Measurements from ENCODE around the gene CHST12. TPM values are rescaled to one million over a fixed set of nuclear protein-coding genes. Genes with fewer than 3 reads are reported as not detected.
A peak's percentile ranks its signal among the peaks of the same experiment; 100 is the strongest.
"Not testable (repeated sequence)": the region's sequence is repeated elsewhere in the genome, so short reads cannot be mapped to it uniquely, and the experiment has no call there.

CHST12 gene
- total RNA-seq, 1 donor from 2014 or later, result 16.7 TPM

DNA sequence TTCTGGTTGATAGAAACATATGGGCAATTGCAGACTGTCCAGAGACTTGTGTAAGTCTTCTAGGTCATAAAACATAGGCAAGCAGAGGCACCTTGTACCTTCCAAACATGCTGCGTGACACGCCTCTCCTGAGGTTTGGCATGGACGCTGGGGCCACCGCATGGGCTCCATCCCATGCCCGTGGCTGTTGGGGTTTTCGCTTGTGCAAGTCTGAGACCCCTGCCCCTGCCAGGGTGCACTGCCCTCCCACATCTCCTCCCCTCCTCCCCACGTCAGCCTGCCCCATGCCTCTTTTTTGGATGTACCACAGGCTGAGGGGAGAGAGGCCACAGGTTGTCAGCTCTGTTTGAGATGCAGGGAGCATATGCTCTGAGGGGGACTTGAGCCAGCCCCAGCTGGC is 29.8 kb upstream of the CHST12 start:
- no peak for DNase-seq (ENCODE audit: low spot score, unreplicated experiment)
- Mint-ChIP-seq H3K36me3 (ENCODE audit: insufficient read depth) (peaks cover 30% of the 10 kb centered on the region), H3K27ac (no peak overlapping the region), H3K4me3 (ENCODE audit: low read depth) (no peak overlapping the region), H3K27me3 (no peaks in the 10 kb centered on the region), H3K9me3 (ENCODE audit: low read depth) (no peaks in the 10 kb centered on the region), H3K4me1 (ENCODE audit: low read depth) (no peaks in the 10 kb centered on the region)
- TF ChIP-seq, protein P1, sequence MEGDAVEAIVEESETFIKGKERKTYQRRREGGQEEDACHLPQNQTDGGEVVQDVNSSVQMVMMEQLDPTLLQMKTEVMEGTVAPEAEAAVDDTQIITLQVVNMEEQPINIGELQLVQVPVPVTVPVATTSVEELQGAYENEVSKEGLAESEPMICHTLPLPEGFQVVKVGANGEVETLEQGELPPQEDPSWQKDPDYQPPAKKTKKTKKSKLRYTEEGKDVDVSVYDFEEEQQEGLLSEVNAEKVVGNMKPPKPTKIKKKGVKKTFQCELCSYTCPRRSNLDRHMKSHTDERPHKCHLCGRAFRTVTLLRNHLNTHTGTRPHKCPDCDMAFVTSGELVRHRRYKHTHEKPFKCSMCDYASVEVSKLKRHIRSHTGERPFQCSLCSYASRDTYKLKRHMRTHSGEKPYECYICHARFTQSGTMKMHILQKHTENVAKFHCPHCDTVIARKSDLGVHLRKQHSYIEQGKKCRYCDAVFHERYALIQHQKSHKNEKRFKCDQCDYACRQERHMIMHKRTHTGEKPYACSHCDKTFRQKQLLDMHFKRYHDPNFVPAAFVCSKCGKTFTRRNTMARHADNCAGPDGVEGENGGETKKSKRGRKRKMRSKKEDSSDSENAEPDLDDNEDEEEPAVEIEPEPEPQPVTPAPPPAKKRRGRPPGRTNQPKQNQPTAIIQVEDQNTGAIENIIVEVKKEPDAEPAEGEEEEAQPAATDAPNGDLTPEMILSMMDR (IDR thresholded peaks at IDR 0.05; ENCODE audit: unreplicated experiment), result no peak

DNA sequence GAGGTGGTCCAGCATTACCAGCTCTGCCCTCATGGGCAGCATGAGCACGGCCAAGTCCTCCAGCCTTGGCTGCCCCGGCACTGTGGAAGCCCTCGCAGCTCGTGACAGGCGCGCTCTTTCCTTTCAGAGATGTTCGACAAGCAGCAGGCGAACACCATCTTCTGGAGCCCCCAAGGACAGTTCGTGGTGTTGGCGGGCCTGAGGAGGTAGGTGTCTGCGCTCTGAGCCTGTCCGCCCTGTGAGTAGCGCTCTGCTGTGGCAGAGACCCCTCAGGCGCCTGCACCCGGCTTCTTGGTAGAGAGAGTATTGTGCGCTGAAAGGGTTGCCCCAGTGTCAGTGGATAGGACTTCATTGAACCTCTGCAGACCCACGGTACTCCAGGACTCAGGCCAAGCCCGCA is 29.0 kb upstream of the CHST12 start:
- H3K27me3 Mint-ChIP-seq, result no peaks in the 10 kb centered on the region
- H3K4me3 Mint-ChIP-seq (ENCODE audit: low read depth), result no peak overlapping the region
- DNase-seq (ENCODE audit: low spot score, unreplicated experiment), result no peak
- H3K9me3 Mint-ChIP-seq (ENCODE audit: low read depth), result no peaks in the 10 kb centered on the region
- TF ChIP-seq, protein P1 (IDR thresholded peaks at IDR 0.05; ENCODE audit: unreplicated experiment), result no peak
- no peak overlapping the region for H3K27ac Mint-ChIP-seq
- H3K4me1 Mint-ChIP-seq (ENCODE audit: low read depth), result no peaks in the 10 kb centered on the region
- peaks cover 28% of the 10 kb centered on the region for H3K36me3 Mint-ChIP-seq (ENCODE audit: insufficient read depth)

DNA sequence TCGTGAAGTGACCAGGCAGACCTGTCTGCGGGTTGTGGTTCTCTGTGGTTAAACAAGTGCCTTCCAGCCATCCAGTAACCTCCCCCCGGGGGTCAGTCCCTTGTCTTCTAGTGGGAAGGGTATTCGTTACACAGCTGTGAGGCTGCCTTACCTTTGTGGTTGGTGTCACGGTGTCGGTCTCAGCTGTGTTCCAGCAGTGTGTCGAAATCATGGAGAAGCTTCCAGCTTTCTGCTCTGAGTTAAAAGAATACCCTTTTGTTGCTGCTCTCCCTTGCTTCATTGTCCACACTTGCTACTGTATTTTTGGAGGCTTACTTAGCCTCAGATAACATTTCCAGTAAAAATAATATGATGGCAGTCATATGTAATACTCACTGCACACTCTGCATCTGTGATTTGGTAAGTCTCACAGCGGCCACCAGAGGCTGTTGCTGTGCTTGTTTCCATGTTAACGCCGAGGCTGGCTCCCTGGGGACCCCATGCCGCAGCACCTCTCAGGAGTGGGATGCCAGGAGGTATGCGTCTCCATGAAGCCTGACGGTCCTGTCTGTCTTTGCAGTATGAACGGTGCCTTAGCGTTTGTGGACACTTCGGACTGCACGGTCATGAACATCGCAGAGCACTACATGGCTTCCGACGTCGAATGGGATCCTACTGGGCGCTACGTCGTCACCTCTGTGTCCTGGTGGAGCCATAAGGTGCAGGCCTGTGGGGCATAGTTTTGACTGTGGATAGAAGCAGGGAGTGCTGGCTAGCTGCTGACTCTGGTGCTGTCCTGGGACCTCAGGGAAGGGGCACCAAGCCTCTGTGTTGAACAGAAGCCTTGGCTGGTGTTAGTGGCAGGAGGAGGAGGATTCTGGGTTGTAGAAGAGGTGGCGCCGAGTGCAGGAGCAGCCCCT is 28.3 kb upstream of the CHST12 start:
- Mint-ChIP-seq H3K36me3 (ENCODE audit: insufficient read depth) (peaks cover 28% of the 10 kb centered on the region), H3K4me1 (ENCODE audit: low read depth) (no peaks in the 10 kb centered on the region), H3K27ac (peak overlapping the region; percentile 52), H3K4me3 (ENCODE audit: low read depth) (no peak overlapping the region), H3K9me3 (ENCODE audit: low read depth) (no peaks in the 10 kb centered on the region), H3K27me3 (no peaks in the 10 kb centered on the region)
- TF ChIP-seq, protein P1 (IDR thresholded peaks at IDR 0.05; ENCODE audit: unreplicated experiment), result no peak
- DNase-seq (ENCODE audit: low spot score, unreplicated experiment), result no peak

DNA sequence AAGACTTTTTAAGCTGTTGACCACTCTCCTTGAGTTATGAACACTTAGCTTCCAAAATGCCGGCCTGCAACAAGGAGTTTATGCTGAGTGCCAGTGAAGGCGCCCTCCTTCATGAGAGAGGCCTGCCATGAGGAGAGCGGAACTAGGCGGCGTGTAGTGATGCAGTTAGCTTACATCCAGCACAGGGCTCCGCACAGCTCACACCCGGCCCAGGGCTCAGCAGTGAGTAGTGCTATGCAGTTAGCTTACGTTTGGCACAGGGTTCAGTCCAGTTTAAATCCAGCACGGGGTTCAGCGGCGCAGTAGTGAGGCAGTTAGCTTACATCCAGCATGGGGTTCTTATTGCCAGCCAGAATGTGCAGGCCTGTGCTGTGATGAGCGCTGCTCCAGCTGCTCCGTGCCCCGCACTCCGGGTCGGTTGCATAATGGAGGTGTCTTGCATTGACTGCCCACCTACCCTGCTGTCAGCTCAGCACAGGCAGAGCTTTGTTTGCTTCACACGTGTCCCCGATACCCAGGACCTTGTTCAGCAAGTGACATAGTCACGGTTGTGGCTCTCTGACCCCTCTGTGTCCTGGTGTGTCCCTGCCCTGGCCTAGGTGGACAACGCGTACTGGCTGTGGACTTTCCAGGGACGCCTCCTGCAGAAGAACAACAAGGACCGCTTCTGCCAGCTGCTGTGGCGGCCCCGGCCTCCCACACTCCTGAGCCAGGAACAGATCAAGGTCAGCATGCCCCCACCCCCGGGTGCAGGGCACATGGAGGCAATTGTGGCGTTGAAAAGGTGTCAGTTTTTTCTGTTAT is 26.9 kb upstream of the CHST12 start:
- TF ChIP-seq, protein P1 (IDR thresholded peaks at IDR 0.05; ENCODE audit: unreplicated experiment), result no peak
- DNase-seq (ENCODE audit: low spot score, unreplicated experiment), result no peak
- Mint-ChIP-seq H3K9me3 (ENCODE audit: low read depth) (no peaks in the 10 kb centered on the region), H3K36me3 (ENCODE audit: insufficient read depth) (peaks cover 34% of the 10 kb centered on the region), H3K4me1 (ENCODE audit: low read depth) (no peaks in the 10 kb centered on the region), H3K27me3 (no peaks in the 10 kb centered on the region), H3K4me3 (ENCODE audit: low read depth) (no peak overlapping the region), H3K27ac (no peak overlapping the region)

DNA sequence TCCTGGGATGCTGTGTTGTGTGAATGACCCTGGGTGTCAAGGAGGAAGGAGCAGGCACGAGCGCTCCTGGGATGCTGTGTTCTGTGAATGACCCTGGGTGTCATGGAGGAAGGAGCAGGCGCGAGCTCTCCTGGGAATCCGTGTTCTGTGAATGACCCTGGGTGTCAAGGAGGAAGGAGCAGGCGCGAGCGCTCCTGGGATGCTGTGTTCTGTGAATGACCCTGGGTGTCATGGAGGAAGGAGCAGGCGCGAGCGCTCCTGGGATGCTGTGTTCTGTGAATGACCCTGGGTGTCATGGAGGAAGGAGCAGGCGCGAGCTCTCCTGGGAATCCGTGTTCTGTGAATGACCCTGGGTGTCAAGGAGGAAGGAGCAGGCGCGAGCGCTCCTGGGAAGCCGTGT is 25.9 kb upstream of the CHST12 start:
- not testable (repeated sequence) for H3K27ac Mint-ChIP-seq

DNA sequence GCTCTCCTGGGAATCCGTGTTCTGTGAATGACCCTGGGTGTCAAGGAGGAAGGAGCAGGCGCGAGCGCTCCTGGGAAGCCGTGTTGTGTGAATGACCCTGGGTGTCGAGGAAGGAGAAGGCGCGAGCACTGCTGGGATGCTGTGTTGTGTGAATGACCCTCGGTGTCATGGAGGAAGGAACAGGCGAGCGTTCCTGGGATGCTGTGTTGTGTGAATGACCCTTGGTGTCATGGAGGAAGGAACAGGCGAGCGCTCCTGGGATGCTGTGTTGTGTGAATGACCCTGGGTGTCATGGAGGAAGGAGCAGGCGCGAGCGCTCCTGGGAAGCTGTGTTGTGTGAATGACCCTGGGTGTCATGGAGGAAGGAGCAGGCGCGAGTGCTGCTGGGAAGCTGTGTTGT is 25.3 kb upstream of the CHST12 start:
- H3K4me1 Mint-ChIP-seq (ENCODE audit: low read depth); H3K27me3 Mint-ChIP-seq; H3K4me3 Mint-ChIP-seq (ENCODE audit: low read depth); DNase-seq (ENCODE audit: low spot score, unreplicated experiment); H3K9me3 Mint-ChIP-seq (ENCODE audit: low read depth); H3K27ac Mint-ChIP-seq: not testable (repeated sequence)
- H3K36me3 Mint-ChIP-seq (ENCODE audit: insufficient read depth), result peaks cover 32% of the 10 kb centered on the region

More for the DNA sequence above, 25.9 kb upstream of the CHST12 start:
- H3K4me3 Mint-ChIP-seq (ENCODE audit: low read depth); H3K4me1 Mint-ChIP-seq (ENCODE audit: low read depth); DNase-seq (ENCODE audit: low spot score, unreplicated experiment); H3K9me3 Mint-ChIP-seq (ENCODE audit: low read depth); H3K27me3 Mint-ChIP-seq: not testable (repeated sequence)
- H3K36me3 Mint-ChIP-seq (ENCODE audit: insufficient read depth), result peaks cover 33% of the 10 kb centered on the region

Data from progenitor cell of endocrine pancreas (in vitro differentiated cells).